HuH-7.5 (cell line): ENCODE measurements around the gene KRT6B.
"Not testable (repeated sequence)": the region's sequence is repeated elsewhere in the genome, so short reads cannot be mapped to it uniquely, and the experiment has no call there.

Experiments
- DNase-seq: peaks from one replicate; pipeline ENCODE4 v3.0.0; 2011; ENCODE audit warnings: low spot score

Gene KRT6B

GRCh38 chr12:52452101-52452500, at the start of gene KRT6B:
Gene KRT6B (minus strand): TSS chr12:52452146. CDS start chr12:52452078, 68 bp downstream.
- no peak for DNase-seq

- DNase-seq, result no peak
These were observed 49.5 kb upstream of the KRT6B start for GRCh38 chr12:52501490-52501889.

- not testable (repeated sequence) for DNase-seq
These were observed 48.6 kb upstream of the KRT6B start for GRCh38 chr12:52500574-52500973.

GRCh38 chr12:52499806-52500560, 48.0 kb upstream of the KRT6B start:
- no peak for DNase-seq

- DNase-seq, result no peak
These were observed 47.0 kb upstream of the KRT6B start for GRCh38 chr12:52498946-52499345.

GRCh38 chr12:52497975-52498374, 46.0 kb upstream of the KRT6B start:
- DNase-seq, result no peak

- no peak for DNase-seq
These were observed 44.7 kb upstream of the KRT6B start for GRCh38 chr12:52496590-52497071.

GRCh38 chr12:52496054-52496453, 44.1 kb upstream of the KRT6B start:
- DNase-seq, result no peak

- DNase-seq, result no peak
These were observed 43.4 kb upstream of the KRT6B start for GRCh38 chr12:52495389-52495788.

GRCh38 chr12:52494518-52494917, 42.6 kb upstream of the KRT6B start:
- DNase-seq, result no peak

- DNase-seq, result no peak
These were observed 42.2 kb upstream of the KRT6B start for GRCh38 chr12:52494100-52494499.

GRCh38 chr12:52493172-52493571, 41.2 kb upstream of the KRT6B start, which contains the start of gene KRT6A:
Gene KRT6A (minus strand): TSS chr12:52493257. CDS start chr12:52493188, 69 bp downstream.
- no peak for DNase-seq

GRCh38 chr12:52492405-52492804, 40.5 kb upstream of the KRT6B start:
- DNase-seq, result not testable (repeated sequence)

GRCh38 chr12:52491495-52491894, 39.5 kb upstream of the KRT6B start:
- DNase-seq, result not testable (repeated sequence)

- DNase-seq, result no peak
These were observed 36.8 kb upstream of the KRT6B start for GRCh38 chr12:52488736-52489135.

- DNase-seq, result not testable (repeated sequence)
These were observed 35.9 kb upstream of the KRT6B start for GRCh38 chr12:52487744-52488443.

- no peak for DNase-seq
These were observed 35.3 kb upstream of the KRT6B start for GRCh38 chr12:52487211-52487610.

GRCh38 chr12:52486166-52487105, 34.5 kb upstream of the KRT6B start:
- DNase-seq, result no peak

GRCh38 chr12:52480073-52480472, 28.1 kb upstream of the KRT6B start:
- no peak for DNase-seq

- DNase-seq, result no peak
These were observed 25.7 kb upstream of the KRT6B start for GRCh38 chr12:52477651-52478050.

- no peak for DNase-seq
These were observed 22.3 kb upstream of the KRT6B start for GRCh38 chr12:52474212-52474611.

GRCh38 chr12:52473768-52474167, 21.8 kb upstream of the KRT6B start, which contains the start of gene KRT6C:
Gene KRT6C (minus strand): TSS chr12:52473805. CDS start chr12:52473737, 68 bp downstream.
- DNase-seq, result no peak
